M059J (cell line): Measurements from ENCODE around the gene C15orf62. TPM values are rescaled to one million over a fixed set of nuclear protein-coding genes. Genes with fewer than 3 reads are reported as not detected.

ENCODE experiments used
- DNase-seq: peaks from one replicate; pipeline ENCODE4 v3.0.0-alpha.2; 2012; ENCODE audit warnings: low read depth
- total RNA-seq: library from RNA; depleted of rRNA; stranded (reverse); fragments of >200 nt; shearing (Covaris generic); gene quantifications from 2 replicates; pipeline ENCODE4 v1.2.3, GENCODE V29; 2014

The C15orf62 gene
- total RNA-seq, 1 experiment from 2014 or later = 0.49 TPM

- DNase-seq = peak; percentile 65
These were observed 12.9 kb downstream of the C15orf62 start for GRCh38 chr15:40782609-40783227.

GRCh38 chr15:40785164-40785563 lies 15.4 kb downstream of the C15orf62 start:
- no peak for DNase-seq

- no peak for DNase-seq
These were observed 16.0 kb downstream of the C15orf62 start for GRCh38 chr15:40785814-40786213.

GRCh38 chr15:40787344-40787841 lies 17.6 kb downstream of the C15orf62 start:
- peak; percentile 92 for DNase-seq

- peak; percentile 7 for DNase-seq
These were observed 18.2 kb downstream of the C15orf62 start for GRCh38 chr15:40787991-40788390.

- no peak for DNase-seq
These were observed 19.3 kb downstream of the C15orf62 start for GRCh38 chr15:40789119-40789518.

- DNase-seq = no peak
These were observed 20.2 kb downstream of the C15orf62 start for GRCh38 chr15:40789999-40790398.

- DNase-seq = peak; percentile 50
These were observed 20.9 kb downstream of the C15orf62 start for GRCh38 chr15:40790718-40791117.

GRCh38 chr15:40792394-40792793 lies 22.6 kb downstream of the C15orf62 start:
- no peak for DNase-seq

GRCh38 chr15:40793216-40793989 lies 23.6 kb downstream of the C15orf62 start:
- DNase-seq = peak; percentile 94

- no peak for DNase-seq
These were observed 26.3 kb downstream of the C15orf62 start for GRCh38 chr15:40796041-40796440.

GRCh38 chr15:40796512-40796911 lies 26.7 kb downstream of the C15orf62 start:
- no peak for DNase-seq

- no peak for DNase-seq
These were observed 29.7 kb downstream of the C15orf62 start for GRCh38 chr15:40799523-40799922.

GRCh38 chr15:40803076-40803475 lies 33.3 kb downstream of the C15orf62 start:
- DNase-seq = no peak

GRCh38 chr15:40803688-40804087 lies 33.9 kb downstream of the C15orf62 start:
- DNase-seq = no peak

- no peak for DNase-seq
These were observed 36.9 kb downstream of the C15orf62 start for GRCh38 chr15:40806672-40807027.

GRCh38 chr15:40807028-40807887 lies 37.5 kb downstream of the C15orf62 start, which contains the start of the genes DNAJC17 and ZFYVE19:
TSS of gene DNAJC17 (minus strand) at chr15:40807473. CDS start at chr15:40807446, 27 bp downstream.
TSS of gene ZFYVE19 (plus strand) at chr15:40807089. CDS start at chr15:40807590, 501 bp downstream.
- DNase-seq = peak; percentile 98

GRCh38 chr15:40807888-40808461 lies 38.2 kb downstream of the C15orf62 start:
- DNase-seq = peak; percentile 27

GRCh38 chr15:40808861-40809450 lies 39.2 kb downstream of the C15orf62 start:
- no peak for DNase-seq

GRCh38 chr15:40812721-40813425 lies 43.1 kb downstream of the C15orf62 start:
- DNase-seq = no peak
